Thyroid gland (tissue), 4 donors: ENCODE measurements around the gene KBTBD7. TPM values are rescaled to one million over a fixed set of nuclear protein-coding genes. Genes with fewer than 3 reads are reported as not detected.

Experiments
- DNase-seq, 2 donors: peaks; one replicate each; pipeline ENCODE4 v3.0.0-alpha.2; 2019
- H3K27ac ChIP-seq, 3 donors: fragments of 200-600 bp; sonication (generic); 1 replicate in 2 of 3; 2 replicates in 1 of 3; pipeline ENCODE4 v1.5.1; 2016 to 2019; ENCODE audit warnings: mild to moderate bottlenecking in 1 of 3, moderate library complexity in 1 of 3
- H3K27me3 ChIP-seq: fragments of 200-600 bp; sonication (generic); one replicate; pipeline ENCODE4 v1.5.1; 2019
- H3K36me3 ChIP-seq, 2 donors: fragments of 200-600 bp; sonication (generic); one replicate each; pipeline ENCODE4 v1.5.1; 2016 to 2019
- H3K4me1 ChIP-seq, 2 donors: fragments of 200-600 bp; sonication (generic); one replicate each; pipeline ENCODE4 v1.5.1; 2017 to 2019
- H3K4me3 ChIP-seq, 3 donors: fragments of 200-600 bp; sonication (generic); replicated peaks in 1 of 3; 1 replicate in 2 of 3; 2 replicates in 1 of 3; pipeline ENCODE4 v1.5.1; 2016; ENCODE audit warnings: mild to moderate bottlenecking in 1 of 3
- H3K9me3 ChIP-seq: fragments of 200-600 bp; sonication (generic); one replicate; pipeline ENCODE4 v1.5.1; 2017
- CTCF ChIP-seq, 6 experiments: fragments of 200-600 bp in 3 of 6; fragments of 450-650 bp in 3 of 6; sonication (generic) in 3 of 6; IDR thresholded peaks; one replicate each; pipeline ENCODE4 v1.5.1; 2016 to 2019; ENCODE audit warnings: antibody characterized with exemption in 6 of 6, mild to moderate bottlenecking in 2 of 6, inconsistent platforms in 1 of 6, moderate library complexity in 1 of 6
- POLR2A ChIP-seq, 2 donors: fragments of 450-650 bp; IDR thresholded peaks; one replicate each; pipeline ENCODE4 v1.6.1; 2017; ENCODE audit warnings: antibody characterized with exemption in 2 of 2, mild to moderate bottlenecking in 2 of 2, moderate library complexity in 1 of 2
- WGBS, 2 donors: methylation state at CpG; one replicate each; pipeline ENCODE4 v1.1.5; 2017; 5-methylcytosine and 5-hydroxymethylcytosine counted together
- intact Hi-C: fragments of 100-400 bp; cut with DNase I; formaldehyde crosslinking; loops from one replicate; pipeline ENCODE4 v1.15.1; 2023
- total RNA-seq, 4 donors: library from RNA; depleted of rRNA; stranded (reverse); fragments of >200 nt; gene quantifications; one replicate each; pipeline ENCODE4 v1.2.3, GENCODE V29; 2016

The KBTBD7 gene
- total RNA-seq, 4 donors from 2014 or later = 11.4 to 19.2 (median 14.6) TPM

GRCh38 chr13:41188584-41188983 lies 5.8 kb downstream of the KBTBD7 start:
- intact Hi-C loops = no loop called here
- TF ChIP-seq POLR2A (IDR thresholded peaks at IDR 0.05) (no peak), CTCF (IDR thresholded peaks at IDR 0.05) (no peak)
- WGBS, 2 donors = 96 to 97% methylated on average over 6 of the region's 6 CpGs
- no peak overlapping the region for H3K4me3 ChIP-seq
- no peak for DNase-seq
- H3K27me3 ChIP-seq = no peaks in the 10 kb centered on the region
- no peak overlapping the region for H3K27ac ChIP-seq
- H3K9me3 ChIP-seq = no peaks in the 10 kb centered on the region
- H3K4me1 ChIP-seq = peaks cover 6 to 22% of the 10 kb centered on the region in 2 donors
- no peaks in the 10 kb centered on the region for H3K36me3 ChIP-seq

DNA sequence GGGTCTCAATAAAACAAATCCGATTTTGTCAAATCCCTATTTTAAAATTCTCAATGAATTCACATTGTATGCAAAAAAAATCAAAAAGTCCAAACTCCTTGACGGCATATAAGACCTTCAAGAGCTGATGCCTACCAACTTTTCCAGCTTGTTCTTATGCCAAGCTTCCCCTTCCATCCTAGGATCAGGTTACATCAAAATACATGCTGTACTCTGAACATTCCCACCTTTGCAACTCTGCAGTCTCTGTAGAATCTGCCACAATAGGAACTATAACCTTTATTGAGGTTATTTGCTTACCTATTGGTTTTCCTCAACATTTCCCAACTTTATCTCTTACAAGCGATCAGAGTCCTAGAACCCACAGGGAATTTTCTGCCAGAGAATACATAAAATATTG lies 7.9 kb downstream of the KBTBD7 start:
- intact Hi-C loops = no loop called here

DNA sequence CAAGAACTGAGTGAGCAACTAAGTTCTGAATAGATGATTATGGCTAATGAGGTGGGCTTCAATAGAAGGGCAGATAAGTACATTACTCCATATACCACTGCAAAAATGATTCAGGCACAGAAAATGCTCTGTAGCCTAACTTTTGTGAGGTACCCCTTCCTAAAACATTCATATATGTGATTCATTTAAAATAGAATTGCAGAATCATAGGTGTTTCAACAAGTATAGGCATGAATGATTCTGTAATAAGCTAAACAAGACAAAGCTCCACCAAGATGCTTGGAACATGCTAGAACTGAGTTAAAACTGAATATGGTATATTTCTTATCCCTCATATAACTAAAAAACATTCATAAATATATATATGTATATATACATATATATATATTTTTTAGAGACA lies 12.1 kb downstream of the KBTBD7 start:
- H3K27me3 ChIP-seq = no peaks in the 10 kb centered on the region
- no peaks in the 10 kb centered on the region for H3K9me3 ChIP-seq
- no peak for TF ChIP-seq POLR2A (IDR thresholded peaks at IDR 0.05)
- no peak for DNase-seq
- H3K4me3 ChIP-seq = no peak overlapping the region
- H3K27ac ChIP-seq = no peak overlapping the region
- no peaks in the 10 kb centered on the region for H3K36me3 ChIP-seq
- intact Hi-C loops = no loop called here
- no peaks in the 10 kb centered on the region for H3K4me1 ChIP-seq

More for the DNA sequence above, 7.9 kb downstream of the KBTBD7 start:
- Histone ChIP-seq H3K27ac (no peak overlapping the region), H3K27me3 (no peaks in the 10 kb centered on the region), H3K9me3 (no peaks in the 10 kb centered on the region), H3K4me3 (no peak overlapping the region), H3K4me1 (peaks cover 6 to 10% of the 10 kb centered on the region in 2 donors), H3K36me3 (no peaks in the 10 kb centered on the region)
- no peak for DNase-seq
- TF ChIP-seq POLR2A (IDR thresholded peaks at IDR 0.05) (no peak), CTCF (IDR thresholded peaks at IDR 0.05) (no peak)
- 90 to 97% methylated on average over 3 of the region's 3 CpGs for WGBS, 2 donors

DNA sequence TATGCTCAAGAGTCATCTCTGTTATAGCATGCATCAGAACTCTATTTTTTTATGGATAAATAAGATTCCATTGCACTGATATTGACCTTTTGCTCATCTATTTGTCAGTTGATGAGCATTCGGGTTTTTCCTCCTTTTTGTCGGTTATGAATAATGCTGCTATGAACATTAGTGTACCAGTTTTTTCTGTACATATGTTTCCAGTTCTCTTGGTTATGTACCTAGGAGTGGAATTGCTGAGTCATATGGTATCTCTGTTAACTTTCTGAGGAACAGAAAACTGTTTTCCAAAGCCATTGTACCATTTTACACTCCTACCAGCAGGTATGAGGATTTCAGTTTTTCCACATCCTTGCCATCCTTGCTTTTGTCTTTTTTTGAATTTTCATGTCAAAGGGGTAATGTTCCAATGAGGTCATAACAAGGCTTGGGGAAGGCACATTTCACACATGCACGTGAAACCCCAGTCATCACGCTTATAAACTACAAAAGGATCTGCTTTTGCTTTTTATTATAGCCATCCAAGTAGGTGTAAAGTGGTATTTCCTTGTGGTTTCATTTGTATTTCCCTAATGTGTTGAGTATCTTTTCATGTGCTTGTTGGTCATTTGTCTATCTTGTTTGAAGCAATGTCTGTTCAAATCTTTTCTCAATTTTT lies 14.6 kb downstream of the KBTBD7 start:
- intact Hi-C loops = no loop called here
- TF ChIP-seq POLR2A (IDR thresholded peaks at IDR 0.05) (no peak), CTCF (IDR thresholded peaks at IDR 0.05) (no peak)
- no peaks in the 10 kb centered on the region for H3K4me1 ChIP-seq
- no peak overlapping the region for H3K4me3 ChIP-seq
- DNase-seq = no peak
- no peak overlapping the region for H3K27ac ChIP-seq
- H3K36me3 ChIP-seq = no peaks in the 10 kb centered on the region
- no peaks in the 10 kb centered on the region for H3K9me3 ChIP-seq
- H3K27me3 ChIP-seq = no peaks in the 10 kb centered on the region
- WGBS, 2 donors = 85 to 92% methylated on average over 4 of the region's 4 CpGs

GRCh38 chr13:41178040-41178439 lies 16.3 kb downstream of the KBTBD7 start:
- Histone ChIP-seq H3K27me3 (no peaks in the 10 kb centered on the region), H3K9me3 (no peaks in the 10 kb centered on the region), H3K4me3 (no peak overlapping the region), H3K4me1 (no peaks in the 10 kb centered on the region), H3K27ac (no peak overlapping the region), H3K36me3 (no peaks in the 10 kb centered on the region)
- no peak for DNase-seq
- WGBS, 2 donors = 86 to 92% methylated on average over 7 of the region's 7 CpGs
- no peak for TF ChIP-seq POLR2A (IDR thresholded peaks at IDR 0.05)
- no peak for TF ChIP-seq CTCF (IDR thresholded peaks at IDR 0.05)
- intact Hi-C loops = no loop called here
